ENCODE data around the gene HSF5.

Gene HSF5

GRCh38 chr17:58514770-58515157 lies 26.6 kb upstream of the HSF5 start:
- peak overlapping the region; percentile 43 for H3K27ac ChIP-seq (ENCODE audit: poor library complexity, severe bottlenecking)
- ATAC-seq (ENCODE audit: low read depth) = no peak
- TF ChIP-seq CTCF (IDR thresholded peaks at IDR 0.05; ENCODE audit: poor library complexity, severe bottlenecking) = no peak

GRCh38 chr17:58513965-58514769 lies 26.0 kb upstream of the HSF5 start, which contains the start of gene MTMR4:
Gene MTMR4, minus strand, starts transcription at chr17:58514638. Its CDS starts 231 bp downstream, at chr17:58514407.
- Histone ChIP-seq H3K36me3 (ENCODE audit: low read depth) (peaks cover 38% of the 10 kb centered on the region), H3K27ac (ENCODE audit: poor library complexity, severe bottlenecking) (peak within 1 kb of the TSS; percentile 43), H3K9me3 (ENCODE audit: severe bottlenecking) (no peaks in the 10 kb centered on the region), H3K4me1 (ENCODE audit: insufficient read depth, poor library complexity, severe bottlenecking) (peaks cover 7% of the 10 kb centered on the region), H3K4me3 (ENCODE audit: severe bottlenecking) (peak within 1 kb of the TSS; percentile 85), H3K27me3 (ENCODE audit: insufficient read depth, poor library complexity, severe bottlenecking) (no peaks in the 10 kb centered on the region)
- peak; percentile 38 for ATAC-seq (ENCODE audit: low read depth)
- no peak for TF ChIP-seq CTCF (IDR thresholded peaks at IDR 0.05; ENCODE audit: poor library complexity, severe bottlenecking)
- no peak for DNase-seq (ENCODE audit: low spot score)

More at GRCh38 chr17:58514770-58515157, 26.6 kb upstream of the HSF5 start:
- no peak for DNase-seq (ENCODE audit: low spot score)
- H3K4me3 ChIP-seq (ENCODE audit: severe bottlenecking) = peak overlapping the region; percentile 85
- no peaks in the 10 kb centered on the region for H3K9me3 ChIP-seq (ENCODE audit: severe bottlenecking)
- H3K27me3 ChIP-seq (ENCODE audit: insufficient read depth, poor library complexity, severe bottlenecking) = no peaks in the 10 kb centered on the region
- H3K36me3 ChIP-seq (ENCODE audit: low read depth) = peaks cover 33% of the 10 kb centered on the region
- peaks cover 7% of the 10 kb centered on the region for H3K4me1 ChIP-seq (ENCODE audit: insufficient read depth, poor library complexity, severe bottlenecking)

DNA sequence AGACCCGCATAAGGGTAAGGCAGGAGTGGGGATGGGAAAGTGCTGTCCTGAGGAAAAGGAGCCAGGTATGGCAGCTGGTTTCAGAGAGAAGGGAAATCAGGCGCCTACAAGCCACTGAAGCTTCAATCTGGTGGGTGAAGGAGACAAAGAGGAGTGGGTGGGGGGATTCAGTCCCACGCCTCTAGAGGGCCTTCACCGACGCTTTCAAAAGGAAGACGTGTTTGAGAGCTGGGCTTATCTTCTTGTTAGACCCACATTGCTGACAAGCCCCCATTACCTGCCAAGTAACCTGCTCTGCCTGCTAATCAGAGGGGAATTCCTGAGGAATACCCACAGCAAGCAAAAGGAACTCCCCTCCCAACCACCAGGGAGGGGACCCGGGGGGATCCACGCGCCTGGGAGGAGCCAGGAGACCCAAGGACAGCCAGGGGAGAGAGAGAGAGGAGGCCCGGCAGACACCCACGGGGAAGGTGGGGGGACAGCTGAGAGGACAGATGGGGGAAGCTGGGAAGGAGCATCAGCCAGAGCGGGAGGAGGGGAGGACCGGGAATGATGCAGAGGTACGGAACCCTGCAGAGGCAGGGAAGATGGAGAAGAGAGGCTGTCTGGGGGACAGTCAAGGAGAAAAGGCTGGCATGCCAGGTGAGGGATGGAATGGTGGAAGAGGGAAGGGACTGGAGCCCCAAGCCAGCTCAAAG lies 25.2 kb upstream of the HSF5 start:
- no peak for ATAC-seq (ENCODE audit: low read depth)

GRCh38 chr17:58510075-58510474 lies 21.9 kb upstream of the HSF5 start:
- DNase-seq (ENCODE audit: low spot score) (no peak), ATAC-seq (ENCODE audit: low read depth) (no peak)
- Histone ChIP-seq H3K9me3 (ENCODE audit: severe bottlenecking) (no peaks in the 10 kb centered on the region), H3K36me3 (ENCODE audit: low read depth) (peaks cover 79% of the 10 kb centered on the region), H3K4me3 (ENCODE audit: severe bottlenecking) (no peak overlapping the region), H3K4me1 (ENCODE audit: insufficient read depth, poor library complexity, severe bottlenecking) (peaks cover 7% of the 10 kb centered on the region), H3K27ac (ENCODE audit: poor library complexity, severe bottlenecking) (no peak overlapping the region), H3K27me3 (ENCODE audit: insufficient read depth, poor library complexity, severe bottlenecking) (no peaks in the 10 kb centered on the region)
- no peak for TF ChIP-seq CTCF (IDR thresholded peaks at IDR 0.05; ENCODE audit: poor library complexity, severe bottlenecking)

More for the DNA sequence above, 25.2 kb upstream of the HSF5 start:
- Histone ChIP-seq H3K27me3 (ENCODE audit: insufficient read depth, poor library complexity, severe bottlenecking) (no peaks in the 10 kb centered on the region), H3K9me3 (ENCODE audit: severe bottlenecking) (no peaks in the 10 kb centered on the region), H3K36me3 (ENCODE audit: low read depth) (peaks cover 46% of the 10 kb centered on the region), H3K4me3 (ENCODE audit: severe bottlenecking) (peak overlapping the region; percentile 85), H3K27ac (ENCODE audit: poor library complexity, severe bottlenecking) (no peak overlapping the region), H3K4me1 (ENCODE audit: insufficient read depth, poor library complexity, severe bottlenecking) (peaks cover 7% of the 10 kb centered on the region)
- no peak for TF ChIP-seq CTCF (IDR thresholded peaks at IDR 0.05; ENCODE audit: poor library complexity, severe bottlenecking)
- no peak for DNase-seq (ENCODE audit: low spot score)

All from RWPE2 (cell line).